Mesenchymal stem cell (in vitro differentiated cells and primary cell): ENCODE results near the gene SOX6.
A peak's percentile ranks its signal among the peaks of the same experiment; 100 is the strongest.

Experiments used
- DNase-seq: peaks from one replicate; pipeline ENCODE4 v3.0.0-alpha.2; 2013
- H2AFZ ChIP-seq: one replicate; pipeline ENCODE4 v1.6.1; 2013; ENCODE audit warnings: low read depth, mild to moderate bottlenecking, control low read depth, inconsistent platforms, low read length, moderate library complexity
- H2AK5ac ChIP-seq: 2 replicates; pipeline ENCODE4 v1.6.1; 2013; ENCODE audit warnings: low read length, moderate library complexity, mild to moderate bottlenecking, inconsistent platforms; ENCODE audit not compliant: severe bottlenecking
- H2BK120ac ChIP-seq: one replicate; pipeline ENCODE4 v1.6.1; 2013; ENCODE audit warnings: low read depth, mild to moderate bottlenecking, inconsistent platforms, low read length, moderate library complexity
- H2BK12ac ChIP-seq, 2 experiments: one replicate each; pipeline ENCODE4 v1.6.1; 2013; ENCODE audit warnings: inconsistent platforms in 2 of 2, low read length in 2 of 2, mild to moderate bottlenecking in 2 of 2, moderate library complexity in 2 of 2, control low read depth in 1 of 2
- H2BK15ac ChIP-seq: one replicate; pipeline ENCODE4 v1.6.1; 2013; ENCODE audit warnings: mild to moderate bottlenecking, low read depth, inconsistent platforms; ENCODE audit not compliant: poor library complexity, severe bottlenecking
- H2BK5ac ChIP-seq: 2 replicates; pipeline ENCODE4 v1.6.1; 2013; ENCODE audit warnings: low read depth, mild to moderate bottlenecking, low read length, control low read depth, inconsistent platforms; ENCODE audit not compliant: poor library complexity, severe bottlenecking
- H3K14ac ChIP-seq, 2 experiments: one replicate each; pipeline ENCODE4 v1.6.1; 2013; ENCODE audit warnings: inconsistent platforms in 2 of 2, low read length in 2 of 2, control low read depth in 1 of 2, mild to moderate bottlenecking in 1 of 2, moderate library complexity in 1 of 2
- H3K18ac ChIP-seq, 2 experiments: one replicate each; pipeline ENCODE4 v1.6.1; 2013; ENCODE audit warnings: inconsistent platforms in 2 of 2, low read length in 2 of 2, control low read depth in 1 of 2, low read depth in 1 of 2, mild to moderate bottlenecking in 1 of 2
- H3K23ac ChIP-seq, 2 experiments: one replicate each; pipeline ENCODE4 v1.6.1; 2013; ENCODE audit warnings: inconsistent platforms in 2 of 2, low read length in 2 of 2, mild to moderate bottlenecking in 2 of 2, moderate library complexity in 2 of 2, control low read depth in 1 of 2
- H3K27ac ChIP-seq: 2 replicates; pipeline ENCODE4 v1.5.1; 2013; ENCODE audit warnings: mild to moderate bottlenecking, moderate library complexity, low read length, control low read depth, inconsistent platforms; ENCODE audit not compliant: poor library complexity, severe bottlenecking
- H3K27me3 ChIP-seq, 2 experiments: 2 replicates each; pipeline versions ENCODE4 v1.6.1 to v1.7.0; 2013; ENCODE audit warnings: low read length in 2 of 2, mild to moderate bottlenecking in 2 of 2, moderate library complexity in 2 of 2, control low read depth in 1 of 2, inconsistent platforms in 1 of 2; ENCODE audit not compliant: control insufficient read depth in 1 of 2, insufficient read depth in 1 of 2
- H3K36me3 ChIP-seq, 2 experiments: 2 replicates each; pipeline versions ENCODE4 v1.6.1 to v1.7.0; 2013; ENCODE audit warnings: low read length in 2 of 2, control low read depth in 1 of 2, inconsistent platforms in 1 of 2, low read depth in 1 of 2, mild to moderate bottlenecking in 1 of 2; ENCODE audit not compliant: insufficient read depth in 2 of 2, control insufficient read depth in 1 of 2
- H3K4ac ChIP-seq, 2 experiments: one replicate each; pipeline ENCODE4 v1.6.1; 2013; ENCODE audit warnings: inconsistent platforms in 2 of 2, low read length in 2 of 2, mild to moderate bottlenecking in 2 of 2, moderate library complexity in 2 of 2, control low read depth in 1 of 2, low read depth in 1 of 2
- H3K4me1 ChIP-seq: 2 replicates; pipeline ENCODE4 v1.6.1; 2013; ENCODE audit warnings: low read depth, low read length, control low read depth; ENCODE audit not compliant: control insufficient read depth, insufficient read depth
- H3K4me2 ChIP-seq: 2 replicates; pipeline ENCODE4 v1.6.1; 2013; ENCODE audit warnings: low read length, mild to moderate bottlenecking, inconsistent platforms; ENCODE audit not compliant: poor library complexity, severe bottlenecking
- H3K4me3 ChIP-seq, 2 experiments: 2 replicates each; pipeline versions ENCODE4 v1.5.1 to v1.7.0; 2013; ENCODE audit warnings: low read length in 2 of 2, mild to moderate bottlenecking in 2 of 2, control low read depth in 1 of 2, low read depth in 1 of 2; ENCODE audit not compliant: insufficient read depth in 1 of 2
- H3K79me1 ChIP-seq: replicated peaks from 2 replicates; pipeline ENCODE4 v1.6.1; 2013; ENCODE audit warnings: mild to moderate bottlenecking, control low read depth, low read length, inconsistent platforms; ENCODE audit not compliant: poor library complexity, severe bottlenecking
- H3K9ac ChIP-seq: 2 replicates; pipeline ENCODE4 v1.7.0; 2013; ENCODE audit warnings: mild to moderate bottlenecking, low read length, moderate library complexity
- H3K9me3 ChIP-seq: 2 replicates; pipeline ENCODE4 v1.7.0; 2013; ENCODE audit warnings: mild to moderate bottlenecking, low read length; ENCODE audit not compliant: control insufficient read depth
- H4K8ac ChIP-seq: one replicate; pipeline ENCODE4 v1.6.1; 2013; ENCODE audit warnings: inconsistent platforms, mild to moderate bottlenecking, low read length, moderate library complexity
- H4K91ac ChIP-seq: one replicate; pipeline ENCODE4 v1.6.1; 2013; ENCODE audit warnings: mild to moderate bottlenecking, low read length, inconsistent platforms
- WGBS: methylation state at CpG from one replicate; pipeline ENCODE4 v1.1.7; 2013; ENCODE audit warnings: mixed read lengths; 5-methylcytosine and 5-hydroxymethylcytosine counted together

SOX6 gene

DNA sequence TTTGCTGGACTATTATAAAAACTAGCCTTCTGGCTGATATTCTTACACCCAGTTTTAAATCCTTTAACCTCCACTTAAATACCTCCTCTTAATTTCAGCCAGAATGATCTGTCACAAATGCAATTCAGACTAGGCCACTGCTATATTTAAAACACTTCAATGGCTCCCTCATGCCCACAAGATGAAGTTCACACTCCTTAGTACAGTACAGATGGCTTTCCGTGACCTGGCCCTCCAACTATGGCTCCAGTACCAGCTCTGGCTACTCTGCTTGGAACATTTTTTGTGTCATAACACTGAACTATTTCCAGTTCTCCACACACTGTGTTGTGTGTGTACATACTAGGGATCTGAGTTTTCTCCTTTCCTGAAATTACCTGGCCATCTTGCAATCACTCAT is 353.4 kb downstream of the SOX6 start:
- no peaks in the 10 kb centered on the region for H3K27me3 ChIP-seq

GRCh38 chr11:16001899-16002426 is 354.4 kb downstream of the SOX6 start:
- WGBS = 1% methylated on average over 3 of the region's 4 CpGs

More for the DNA sequence above, 353.4 kb downstream of the SOX6 start:
- Histone ChIP-seq H3K27ac (no peak overlapping the region), H3K4me3 (no peak overlapping the region), H3K9ac (peak overlapping the region; percentile 63), H2AK5ac (no peak overlapping the region), H4K91ac (no peak overlapping the region), H3K9me3 (no peaks in the 10 kb centered on the region), H3K4me2 (no peak overlapping the region), H4K8ac (no peak overlapping the region), H3K4me1 (no peaks in the 10 kb centered on the region), H3K79me1 (no peaks in the 10 kb centered on the region), H2BK12ac (peak overlapping the region in 1 of 2 experiments; percentile 91), H2AFZ (no peak overlapping the region), H3K14ac (no peak overlapping the region), H2BK120ac (no peak overlapping the region), H2BK5ac (no peak overlapping the region), H3K4ac (peak overlapping the region in 1 of 2 experiments; percentile 17), H3K18ac (peak overlapping the region in 1 of 2 experiments; percentile 85), H2BK15ac (no peak overlapping the region), H3K36me3 (no peaks in the 10 kb centered on the region), H3K23ac (no peak overlapping the region)
- no peak for DNase-seq
- WGBS = 100% methylated on average over 1 of the region's 1 CpG

GRCh38 chr11:16001044-16001568 is 355.2 kb downstream of the SOX6 start:
- no peaks in the 10 kb centered on the region for H3K36me3 ChIP-seq
- H3K23ac ChIP-seq = no peak overlapping the region
- peak overlapping the region; percentile 58 to 70 for H3K18ac ChIP-seq
- H3K4ac ChIP-seq = peak overlapping the region in 1 of 2 experiments; percentile 80
- H3K27ac ChIP-seq = peak overlapping the region; percentile 46
- no peak overlapping the region for H3K4me3 ChIP-seq
- no peaks in the 10 kb centered on the region for H3K9me3 ChIP-seq
- H4K91ac ChIP-seq = no peak overlapping the region
- H3K9ac ChIP-seq = peak overlapping the region; percentile 11
- H2BK12ac ChIP-seq = peak overlapping the region in 1 of 2 experiments; percentile 88
- no peaks in the 10 kb centered on the region for H3K79me1 ChIP-seq
- H2BK5ac ChIP-seq = no peak overlapping the region
- H2BK120ac ChIP-seq = no peak overlapping the region
- H3K4me2 ChIP-seq = no peak overlapping the region
- H3K14ac ChIP-seq = no peak overlapping the region
- H2AFZ ChIP-seq = peak overlapping the region; percentile 4
- no peak overlapping the region for H4K8ac ChIP-seq
- WGBS = 96% methylated on average over 2 of the region's 4 CpGs
- H3K27me3 ChIP-seq = no peaks in the 10 kb centered on the region
- H2BK15ac ChIP-seq = no peak overlapping the region
- DNase-seq = no peak
- no peaks in the 10 kb centered on the region for H3K4me1 ChIP-seq
- H2AK5ac ChIP-seq = peak overlapping the region; percentile 36

More at GRCh38 chr11:16001899-16002426, 354.4 kb downstream of the SOX6 start:
- no peaks in the 10 kb centered on the region for H3K27me3 ChIP-seq
- no peak overlapping the region for H4K91ac ChIP-seq
- no peak overlapping the region for H2BK15ac ChIP-seq
- H2BK12ac ChIP-seq = no peak overlapping the region
- H2AK5ac ChIP-seq = no peak overlapping the region
- no peak overlapping the region for H4K8ac ChIP-seq
- H3K18ac ChIP-seq = no peak overlapping the region
- no peaks in the 10 kb centered on the region for H3K79me1 ChIP-seq
- no peak overlapping the region for H2BK5ac ChIP-seq
- H3K36me3 ChIP-seq = no peaks in the 10 kb centered on the region
- H3K4me2 ChIP-seq = no peak overlapping the region
- peak overlapping the region; percentile 63 for H3K9ac ChIP-seq
- H3K9me3 ChIP-seq = no peaks in the 10 kb centered on the region
- H3K4me3 ChIP-seq = peak overlapping the region in 1 of 2 experiments; percentile 17
- no peak overlapping the region for H2AFZ ChIP-seq
- peak overlapping the region; percentile 21 for H3K27ac ChIP-seq
- no peak overlapping the region for H3K4ac ChIP-seq
- H3K14ac ChIP-seq = no peak overlapping the region
- peak; percentile 96 for DNase-seq
- no peak overlapping the region for H3K23ac ChIP-seq
- H2BK120ac ChIP-seq = no peak overlapping the region
- no peaks in the 10 kb centered on the region for H3K4me1 ChIP-seq

DNA sequence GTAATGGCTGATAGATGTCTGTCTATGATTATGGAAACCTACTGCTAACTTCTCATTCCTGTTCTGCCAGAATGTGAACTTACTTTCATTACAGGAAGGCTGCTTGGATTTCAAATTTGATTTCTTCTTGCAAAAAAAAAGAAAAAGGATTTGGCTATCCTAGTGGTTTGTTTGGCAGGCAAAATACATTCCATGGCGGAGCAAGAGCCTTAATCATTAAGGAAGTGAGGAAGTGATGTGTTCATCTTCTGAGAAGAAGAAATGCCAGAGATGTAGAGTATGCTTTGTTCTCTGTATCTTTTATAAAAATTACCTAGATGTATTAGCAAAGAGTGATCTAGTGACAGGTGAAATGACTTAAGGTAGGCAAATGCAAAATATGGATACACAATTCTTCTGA is 356.3 kb downstream of the SOX6 start:
- Histone ChIP-seq H3K18ac (no peak overlapping the region), H4K91ac (no peak overlapping the region), H2BK5ac (no peak overlapping the region), H3K9me3 (no peaks in the 10 kb centered on the region), H4K8ac (no peak overlapping the region), H3K36me3 (no peaks in the 10 kb centered on the region), H2AK5ac (no peak overlapping the region), H3K4me1 (no peaks in the 10 kb centered on the region), H2AFZ (no peak overlapping the region), H3K4ac (no peak overlapping the region), H3K4me3 (no peak overlapping the region), H3K79me1 (no peaks in the 10 kb centered on the region), H3K27me3 (no peaks in the 10 kb centered on the region), H3K14ac (no peak overlapping the region), H3K4me2 (no peak overlapping the region), H2BK120ac (no peak overlapping the region), H3K9ac (no peak overlapping the region), H3K23ac (no peak overlapping the region), H2BK12ac (no peak overlapping the region), H2BK15ac (no peak overlapping the region), H3K27ac (no peak overlapping the region)
- WGBS = 62% methylated on average over 1 of the region's 1 CpG
- DNase-seq = no peak
